ENCODE measurements around the gene APEX1.

APEX1 gene

GRCh38 chr14:20490563-20490962, 35.5 kb downstream of the APEX1 start:
- Histone ChIP-seq H3K4me3 (replicated peaks; ENCODE audit: insufficient read depth, low read length) (no peak overlapping the region), H3K27ac (replicated peaks) (peak overlapping the region; percentile 89), H3K27me3 (ENCODE audit: insufficient read depth, poor library complexity, severe bottlenecking) (no peaks in the 10 kb centered on the region)
- TF ChIP-seq, protein P1, sequence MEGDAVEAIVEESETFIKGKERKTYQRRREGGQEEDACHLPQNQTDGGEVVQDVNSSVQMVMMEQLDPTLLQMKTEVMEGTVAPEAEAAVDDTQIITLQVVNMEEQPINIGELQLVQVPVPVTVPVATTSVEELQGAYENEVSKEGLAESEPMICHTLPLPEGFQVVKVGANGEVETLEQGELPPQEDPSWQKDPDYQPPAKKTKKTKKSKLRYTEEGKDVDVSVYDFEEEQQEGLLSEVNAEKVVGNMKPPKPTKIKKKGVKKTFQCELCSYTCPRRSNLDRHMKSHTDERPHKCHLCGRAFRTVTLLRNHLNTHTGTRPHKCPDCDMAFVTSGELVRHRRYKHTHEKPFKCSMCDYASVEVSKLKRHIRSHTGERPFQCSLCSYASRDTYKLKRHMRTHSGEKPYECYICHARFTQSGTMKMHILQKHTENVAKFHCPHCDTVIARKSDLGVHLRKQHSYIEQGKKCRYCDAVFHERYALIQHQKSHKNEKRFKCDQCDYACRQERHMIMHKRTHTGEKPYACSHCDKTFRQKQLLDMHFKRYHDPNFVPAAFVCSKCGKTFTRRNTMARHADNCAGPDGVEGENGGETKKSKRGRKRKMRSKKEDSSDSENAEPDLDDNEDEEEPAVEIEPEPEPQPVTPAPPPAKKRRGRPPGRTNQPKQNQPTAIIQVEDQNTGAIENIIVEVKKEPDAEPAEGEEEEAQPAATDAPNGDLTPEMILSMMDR (IDR thresholded peaks at IDR 0.05; ENCODE audit: insufficient read depth, low read length): no peak
- TF ChIP-seq SPI1 (IDR thresholded peaks at IDR 0.05; ENCODE audit: borderline replicate concordance, low read depth): no peak; the same call in 1 of the 2 replicates
- no peak for TF ChIP-seq REST (IDR thresholded peaks at IDR 0.05; ENCODE audit: insufficient replicate concordance, low read depth)
- TF ChIP-seq GABPA (IDR thresholded peaks at IDR 0.05; ENCODE audit: low read depth): no peak
- TF ChIP-seq POLR2AphosphoS5 (IDR thresholded peaks at IDR 0.05; ENCODE audit: low read depth): no peak
- peak in 1 of 2 experiments; percentile 57 for DNase-seq (ENCODE audit: low read depth in 1 of 2, low spot score in 1 of 2)

- Histone ChIP-seq H3K4me3 (replicated peaks; ENCODE audit: insufficient read depth, low read length) (no peak overlapping the region), H3K27me3 (ENCODE audit: insufficient read depth, poor library complexity, severe bottlenecking) (no peaks in the 10 kb centered on the region), H3K27ac (replicated peaks) (peak overlapping the region; percentile 89)
- no peak for DNase-seq (ENCODE audit: low read depth in 1 of 2, low spot score in 1 of 2)
- TF ChIP-seq GABPA (IDR thresholded peaks at IDR 0.05; ENCODE audit: low read depth) (no peak), POLR2AphosphoS5 (IDR thresholded peaks at IDR 0.05; ENCODE audit: low read depth) (no peak), SPI1 (IDR thresholded peaks at IDR 0.05; ENCODE audit: borderline replicate concordance, low read depth) (no peak), REST (IDR thresholded peaks at IDR 0.05; ENCODE audit: insufficient replicate concordance, low read depth) (no peak)
- TF ChIP-seq, protein P1 (IDR thresholded peaks at IDR 0.05; ENCODE audit: insufficient read depth, low read length): no peak
Measured at GRCh38 chr14:20492486-20492885, 37.5 kb downstream of the APEX1 start.

DNA sequence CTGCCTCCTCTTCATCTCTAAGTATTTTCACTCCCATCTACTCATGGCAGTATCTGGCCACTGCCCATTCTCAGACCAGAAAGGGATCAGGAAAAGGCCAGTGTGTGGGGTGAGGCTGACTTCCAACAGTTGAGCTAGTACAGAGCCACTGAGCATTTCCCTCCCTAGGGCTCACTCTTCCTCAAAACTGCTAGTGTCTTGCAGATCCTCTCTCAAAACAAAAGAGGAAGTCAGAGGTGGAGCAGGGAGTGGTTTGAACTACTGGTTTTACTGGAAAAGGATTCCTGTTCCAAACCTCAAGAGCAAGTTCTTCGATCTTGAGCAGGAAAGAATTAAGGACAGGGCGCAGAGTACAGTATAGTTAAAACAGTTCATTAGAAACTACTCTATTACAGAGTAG, 38.6 kb downstream of the APEX1 start:
- DNase-seq (ENCODE audit: low read depth in 1 of 2, low spot score in 1 of 2): peak in 1 of 2 experiments; percentile 88
- no peak overlapping the region for H3K4me3 ChIP-seq (replicated peaks; ENCODE audit: insufficient read depth, low read length)

More for the DNA sequence above, 38.6 kb downstream of the APEX1 start:
- Histone ChIP-seq H3K27me3 (ENCODE audit: insufficient read depth, poor library complexity, severe bottlenecking) (no peaks in the 10 kb centered on the region), H3K27ac (replicated peaks) (peak overlapping the region; percentile 89)
- TF ChIP-seq, protein P1 (IDR thresholded peaks at IDR 0.05; ENCODE audit: insufficient read depth, low read length): no peak
- no peak for TF ChIP-seq GABPA (IDR thresholded peaks at IDR 0.05; ENCODE audit: low read depth)
- no peak for TF ChIP-seq REST (IDR thresholded peaks at IDR 0.05; ENCODE audit: insufficient replicate concordance, low read depth)
- peak; percentile 15; the same call in 1 of the 2 replicates for TF ChIP-seq POLR2AphosphoS5 (IDR thresholded peaks at IDR 0.05; ENCODE audit: low read depth)
- peak; percentile 100 for TF ChIP-seq SPI1 (IDR thresholded peaks at IDR 0.05; ENCODE audit: borderline replicate concordance, low read depth)

All from HL-60 (cell line).